B cell (primary cell): ENCODE results near the gene ABTB2.

Source experiments
- EZH2 ChIP-seq: IDR thresholded peaks from 2 replicates; pipeline ENCODE4 v1.6.1; 2012; ENCODE audit warnings: borderline replicate concordance, low read depth, mild to moderate bottlenecking, moderate library complexity, low read length; ENCODE audit not compliant: insufficient read depth, poor library complexity, severe bottlenecking
- TF ChIP-seq, protein P1 (sequence below): fragments of 200-600 bp; IDR thresholded peaks from one replicate; pipeline ENCODE4 v1.8.0; 2022; ENCODE audit warnings: antibody characterized with exemption, mild to moderate bottlenecking

DNA sequence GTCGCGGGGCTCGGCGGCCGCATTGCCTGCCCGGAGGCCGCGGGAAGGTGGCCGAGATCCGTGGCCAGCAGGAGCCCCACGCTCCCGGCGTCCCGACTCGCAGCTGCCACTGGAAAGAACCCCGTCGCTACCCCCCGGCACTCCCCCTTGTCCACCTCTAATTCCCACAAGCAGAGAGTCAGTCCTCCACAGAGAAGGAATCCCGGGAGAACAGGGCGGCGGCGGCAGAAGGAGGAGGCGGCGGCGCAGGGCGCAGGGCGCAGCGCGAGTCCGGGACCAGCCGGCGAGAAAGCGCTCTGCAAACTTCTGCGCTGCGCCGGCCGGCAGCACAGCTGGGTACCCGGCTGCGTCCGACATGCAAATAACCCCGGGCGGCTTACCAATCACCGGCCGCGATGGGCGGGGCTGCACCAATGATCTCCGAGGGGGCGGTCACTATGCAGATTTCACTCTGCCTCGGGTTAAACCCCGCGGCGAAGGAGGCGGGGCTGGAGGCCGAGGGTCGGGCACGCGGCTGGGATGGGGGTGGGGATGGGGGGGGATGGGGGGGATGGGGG, at the start of gene ABTB2:
- TF ChIP-seq, protein P1, sequence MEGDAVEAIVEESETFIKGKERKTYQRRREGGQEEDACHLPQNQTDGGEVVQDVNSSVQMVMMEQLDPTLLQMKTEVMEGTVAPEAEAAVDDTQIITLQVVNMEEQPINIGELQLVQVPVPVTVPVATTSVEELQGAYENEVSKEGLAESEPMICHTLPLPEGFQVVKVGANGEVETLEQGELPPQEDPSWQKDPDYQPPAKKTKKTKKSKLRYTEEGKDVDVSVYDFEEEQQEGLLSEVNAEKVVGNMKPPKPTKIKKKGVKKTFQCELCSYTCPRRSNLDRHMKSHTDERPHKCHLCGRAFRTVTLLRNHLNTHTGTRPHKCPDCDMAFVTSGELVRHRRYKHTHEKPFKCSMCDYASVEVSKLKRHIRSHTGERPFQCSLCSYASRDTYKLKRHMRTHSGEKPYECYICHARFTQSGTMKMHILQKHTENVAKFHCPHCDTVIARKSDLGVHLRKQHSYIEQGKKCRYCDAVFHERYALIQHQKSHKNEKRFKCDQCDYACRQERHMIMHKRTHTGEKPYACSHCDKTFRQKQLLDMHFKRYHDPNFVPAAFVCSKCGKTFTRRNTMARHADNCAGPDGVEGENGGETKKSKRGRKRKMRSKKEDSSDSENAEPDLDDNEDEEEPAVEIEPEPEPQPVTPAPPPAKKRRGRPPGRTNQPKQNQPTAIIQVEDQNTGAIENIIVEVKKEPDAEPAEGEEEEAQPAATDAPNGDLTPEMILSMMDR = no peak
- TF ChIP-seq EZH2 = no peak
